ENCODE data around the gene TMEM87B. TPM values are rescaled to one million over a fixed set of nuclear protein-coding genes. Genes with fewer than 3 reads are reported as not detected.

The TMEM87B gene
- total and polyA plus RNA-seq, 9 donors = 7.1 to 23.8 (median 13.2) TPM

GRCh38 chr2:112121682-112122254, 66.7 kb downstream of the TMEM87B start:
- no peaks in the 10 kb centered on the region for H3K4me1 ChIP-seq (ENCODE audit: insufficient read depth)
- TF ChIP-seq CTCF (IDR thresholded peaks at IDR 0.05) (no peak), EP300 (IDR thresholded peaks at IDR 0.05) (no peak), POLR2A (IDR thresholded peaks at IDR 0.05) (no peak)
- H3K9me3 ChIP-seq = peaks cover 0 to 3% of the 10 kb centered on the region in 2 donors
- no peak overlapping the region for H3K4me3 ChIP-seq
- no peak for DNase-seq
- H3K27me3 ChIP-seq = no peaks in the 10 kb centered on the region
- H3K27ac ChIP-seq = no peak overlapping the region
- intact Hi-C loops (cut with DNase I) = no loop called here
- H3K36me3 ChIP-seq = no peaks in the 10 kb centered on the region

GRCh38 chr2:112129060-112129459, 74.0 kb downstream of the TMEM87B start:
- no peaks in the 10 kb centered on the region for H3K27me3 ChIP-seq
- intact Hi-C loops (cut with DNase I) = no loop called here
- no peak overlapping the region for H3K27ac ChIP-seq
- DNase-seq = no peak
- no peak overlapping the region for H3K4me3 ChIP-seq
- no peaks in the 10 kb centered on the region for H3K36me3 ChIP-seq
- H3K9me3 ChIP-seq = no peaks in the 10 kb centered on the region
- WGBS, 3 donors = 77 to 87% (median 78%) methylated on average over 1 of the region's 1 CpG
- TF ChIP-seq CTCF (IDR thresholded peaks at IDR 0.05) = no peak
- no peak for TF ChIP-seq EP300 (IDR thresholded peaks at IDR 0.05)
- no peak for TF ChIP-seq POLR2A (IDR thresholded peaks at IDR 0.05)
- no peaks in the 10 kb centered on the region for H3K4me1 ChIP-seq (ENCODE audit: insufficient read depth)

GRCh38 chr2:112133344-112133743, 78.3 kb downstream of the TMEM87B start:
- no peak for TF ChIP-seq EP300 (IDR thresholded peaks at IDR 0.05)
- TF ChIP-seq CTCF (IDR thresholded peaks at IDR 0.05) = no peak
- TF ChIP-seq POLR2A (IDR thresholded peaks at IDR 0.05) = no peak
- H3K27ac ChIP-seq = no peak overlapping the region
- no peak for DNase-seq
- no peaks in the 10 kb centered on the region for H3K27me3 ChIP-seq
- no peaks in the 10 kb centered on the region for H3K4me1 ChIP-seq (ENCODE audit: insufficient read depth)
- peaks cover 0 to 8% of the 10 kb centered on the region in 2 donors for H3K9me3 ChIP-seq
- H3K4me3 ChIP-seq = no peak overlapping the region
- intact Hi-C loops (cut with DNase I) = no loop called here
- H3K36me3 ChIP-seq = no peaks in the 10 kb centered on the region

- Histone ChIP-seq H3K9me3 (peaks cover 0 to 8% of the 10 kb centered on the region in 2 donors), H3K27ac (no peak overlapping the region), H3K27me3 (no peaks in the 10 kb centered on the region), H3K4me1 (ENCODE audit: insufficient read depth) (no peaks in the 10 kb centered on the region), H3K4me3 (no peak overlapping the region), H3K36me3 (no peaks in the 10 kb centered on the region)
- DNase-seq = no peak
- 80 to 87% (median 83%) methylated on average over 4 of the region's 4 CpGs for WGBS, 3 donors
- intact Hi-C loops (cut with DNase I) = no loop called here
- no peak for TF ChIP-seq EP300 (IDR thresholded peaks at IDR 0.05)
These were observed 79.1 kb downstream of the TMEM87B start for GRCh38 chr2:112134120-112134519.

- Histone ChIP-seq H3K36me3 (no peaks in the 10 kb centered on the region), H3K9me3 (peaks cover 0 to 8% of the 10 kb centered on the region in 2 donors), H3K27ac (no peak overlapping the region), H3K27me3 (no peaks in the 10 kb centered on the region), H3K4me3 (no peak overlapping the region), H3K4me1 (ENCODE audit: insufficient read depth) (no peaks in the 10 kb centered on the region)
- 74 to 85% (median 76%) methylated on average over 5 of the region's 5 CpGs for WGBS, 3 donors
- TF ChIP-seq CTCF (IDR thresholded peaks at IDR 0.05) (no peak), POLR2A (IDR thresholded peaks at IDR 0.05) (no peak), EP300 (IDR thresholded peaks at IDR 0.05) (no peak)
- no peak for DNase-seq
- intact Hi-C loops (cut with DNase I) = no loop called here
These were observed 81.0 kb downstream of the TMEM87B start for GRCh38 chr2:112136096-112136495.

All from ovary (tissue), 9 donors.